Sigmoid colon (tissue), 7 donors: Measurements from ENCODE around the gene CABLES1. TPM values are rescaled to one million over a fixed set of nuclear protein-coding genes. Genes with fewer than 3 reads are reported as not detected.
"Not testable (repeated sequence)": the region's sequence is repeated elsewhere in the genome, so short reads cannot be mapped to it uniquely, and the experiment has no call there.

Experiments
- DNase-seq: peaks from one replicate; pipeline ENCODE4 v3.0.0-alpha.2; 2019
- H3K27ac ChIP-seq, 4 donors: fragments of 200-600 bp; sonication (generic); one replicate each; pipeline ENCODE4 v1.5.1; 2016 to 2019; ENCODE audit warnings: mild to moderate bottlenecking in 1 of 4
- H3K27me3 ChIP-seq, 3 donors: fragments of 200-600 bp; sonication (generic); one replicate each; pipeline ENCODE4 v1.5.1; 2019; ENCODE audit warnings: mild to moderate bottlenecking in 1 of 3
- H3K36me3 ChIP-seq, 4 donors: fragments of 200-600 bp; sonication (generic); one replicate each; pipeline ENCODE4 v1.5.1; 2016 to 2019
- H3K4me1 ChIP-seq, 4 donors: fragments of 200-600 bp; sonication (generic); one replicate each; pipeline ENCODE4 v1.5.1; 2017 to 2019
- H3K4me3 ChIP-seq, 4 donors: fragments of 200-600 bp; sonication (generic); one replicate each; pipeline ENCODE4 v1.5.1; 2017 to 2019; ENCODE audit warnings: mild to moderate bottlenecking in 2 of 4, moderate library complexity in 1 of 4
- H3K9me3 ChIP-seq, 4 donors: fragments of 200-600 bp in 3 of 4; sonication (generic) in 3 of 4; one replicate each; pipeline versions ENCODE4 v1.5.1 to v1.6.1; 2013 to 2019
- EP300 ChIP-seq, 4 donors: sonication (generic); formaldehyde crosslinking; IDR thresholded peaks; one replicate each; pipeline ENCODE4 v1.6.1; 2017; ENCODE audit warnings: antibody characterized with exemption in 4 of 4
- POLR2A ChIP-seq, 2 donors: fragments of 450-650 bp; IDR thresholded peaks; one replicate each; pipeline ENCODE4 v1.6.1; 2016; ENCODE audit warnings: antibody characterized with exemption in 2 of 2, mild to moderate bottlenecking in 2 of 2, moderate library complexity in 2 of 2
- POLR2AphosphoS5 ChIP-seq, 4 donors: sonication (generic); formaldehyde crosslinking; IDR thresholded peaks; one replicate each; pipeline ENCODE4 v1.6.1; 2017; ENCODE audit warnings: antibody characterized with exemption in 4 of 4
- WGBS, 2 donors: extraction: QIAGEN DNeasy Blood & Tissue Kit; methylation state at CpG; one replicate each; pipeline ENCODE4 v1.1.7; 2013; 5-methylcytosine and 5-hydroxymethylcytosine counted together
- intact Hi-C: fragments of 100-400 bp; cut with DNase I; formaldehyde crosslinking; loops from one replicate; pipeline ENCODE4 v1.15.1; 2023
- polyA plus RNA-seq, 3 donors: library from polyadenylated mRNA; stranded (reverse); fragments of 200-250 nt; gene quantifications; one replicate each; pipeline ENCODE4 v1.2.3, GENCODE V29; 2013
- total RNA-seq, 4 donors: library from RNA; depleted of rRNA; stranded (reverse); fragments of >200 nt; gene quantifications; one replicate each; pipeline ENCODE4 v1.1.0, GENCODE V29; 2016
- TF ChIP-seq, protein P1 (sequence below), 4 experiments: fragments of 450-650 bp in 3 of 4; fragments of 200-600 bp in 1 of 4; IDR thresholded peaks; one replicate each; pipeline ENCODE4 v1.5.1; 2016 to 2019; ENCODE audit warnings: antibody characterized with exemption in 4 of 4, mild to moderate bottlenecking in 3 of 4, moderate library complexity in 2 of 4
- donor health status: healthy with polysubstance abuse.
- donor health status: Bipolar disorder and iron deficiency.
- donor health status: healthy.

Gene CABLES1
- total and polyA plus RNA-seq, 7 donors: 1.9 to 7.2 (median 3.9) TPM

DNA sequence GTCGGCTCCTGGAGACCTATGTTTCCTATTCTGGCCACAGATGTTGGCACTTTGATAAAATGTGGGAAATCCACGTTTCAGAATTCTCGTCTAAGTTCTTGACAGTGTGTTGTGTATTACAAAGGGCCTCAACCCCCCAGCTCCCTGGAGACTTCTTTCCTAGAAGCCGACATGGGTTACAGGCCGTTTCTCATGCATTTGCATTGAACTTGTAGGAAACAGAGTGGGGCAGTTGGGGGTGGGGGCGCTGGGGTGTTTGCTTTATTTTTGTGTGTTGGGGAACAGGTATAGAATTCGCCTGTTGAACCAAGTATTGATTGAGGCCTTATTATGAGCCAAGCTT, 104.0 kb downstream of the CABLES1 start:
- Histone ChIP-seq H3K9me3 (no peaks in the 10 kb centered on the region), H3K27me3 (no peaks in the 10 kb centered on the region), H3K4me3 (no peak overlapping the region), H3K4me1 (peaks cover 0 to 21% (median 20%) of the 10 kb centered on the region in 4 donors), H3K27ac (no peak overlapping the region), H3K36me3 (no peaks in the 10 kb centered on the region)
- intact Hi-C loops: no loop called here
- no peak for DNase-seq
- 84 to 85% methylated on average over 7 of the region's 7 CpGs for WGBS, 2 donors
- TF ChIP-seq, protein P1, sequence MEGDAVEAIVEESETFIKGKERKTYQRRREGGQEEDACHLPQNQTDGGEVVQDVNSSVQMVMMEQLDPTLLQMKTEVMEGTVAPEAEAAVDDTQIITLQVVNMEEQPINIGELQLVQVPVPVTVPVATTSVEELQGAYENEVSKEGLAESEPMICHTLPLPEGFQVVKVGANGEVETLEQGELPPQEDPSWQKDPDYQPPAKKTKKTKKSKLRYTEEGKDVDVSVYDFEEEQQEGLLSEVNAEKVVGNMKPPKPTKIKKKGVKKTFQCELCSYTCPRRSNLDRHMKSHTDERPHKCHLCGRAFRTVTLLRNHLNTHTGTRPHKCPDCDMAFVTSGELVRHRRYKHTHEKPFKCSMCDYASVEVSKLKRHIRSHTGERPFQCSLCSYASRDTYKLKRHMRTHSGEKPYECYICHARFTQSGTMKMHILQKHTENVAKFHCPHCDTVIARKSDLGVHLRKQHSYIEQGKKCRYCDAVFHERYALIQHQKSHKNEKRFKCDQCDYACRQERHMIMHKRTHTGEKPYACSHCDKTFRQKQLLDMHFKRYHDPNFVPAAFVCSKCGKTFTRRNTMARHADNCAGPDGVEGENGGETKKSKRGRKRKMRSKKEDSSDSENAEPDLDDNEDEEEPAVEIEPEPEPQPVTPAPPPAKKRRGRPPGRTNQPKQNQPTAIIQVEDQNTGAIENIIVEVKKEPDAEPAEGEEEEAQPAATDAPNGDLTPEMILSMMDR (IDR thresholded peaks at IDR 0.05): no peak
- TF ChIP-seq POLR2AphosphoS5 (IDR thresholded peaks at IDR 0.05): no peak
- TF ChIP-seq POLR2A (IDR thresholded peaks at IDR 0.05): no peak
- no peak for TF ChIP-seq EP300 (IDR thresholded peaks at IDR 0.05)

DNA sequence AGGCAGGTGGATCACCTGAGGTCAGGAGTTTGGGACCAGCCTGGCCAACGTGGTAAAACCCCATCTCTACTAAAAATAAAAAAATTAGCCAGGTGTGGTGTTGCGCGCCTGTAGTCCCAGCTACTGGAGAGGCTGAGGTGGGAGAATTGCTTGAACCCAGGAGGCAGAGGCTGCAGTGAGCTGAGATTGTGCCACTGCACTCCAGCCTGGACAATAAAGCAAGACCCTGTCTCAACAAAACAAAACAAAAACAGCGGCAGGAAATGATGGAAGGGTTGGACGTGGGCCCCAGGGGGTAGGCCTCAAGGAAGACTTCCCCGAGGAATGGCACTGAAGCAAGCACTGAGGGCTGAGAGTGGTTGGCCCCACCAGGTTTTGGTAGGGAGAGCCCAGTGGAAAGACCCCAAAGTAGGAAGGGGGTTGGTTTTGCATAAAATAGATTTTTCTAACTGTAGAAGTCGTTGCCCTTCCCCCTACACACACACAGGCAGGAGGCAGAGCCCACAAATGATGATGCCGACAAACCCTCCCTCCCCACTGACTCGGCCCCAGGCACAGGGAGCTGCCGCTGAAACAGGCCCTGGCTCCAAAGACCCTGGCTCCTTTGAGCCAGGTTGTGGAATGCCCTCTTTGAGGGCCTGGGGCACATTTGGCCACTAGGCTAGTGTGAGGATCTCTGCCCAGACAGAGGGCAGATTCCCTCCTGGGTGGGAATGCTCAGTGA, 104.8 kb downstream of the CABLES1 start:
- no peaks in the 10 kb centered on the region for H3K9me3 ChIP-seq
- intact Hi-C loops: no loop called here
- H3K4me1 ChIP-seq: peaks cover 0 to 21% (median 20%) of the 10 kb centered on the region in 4 donors
- TF ChIP-seq POLR2AphosphoS5 (IDR thresholded peaks at IDR 0.05) (no peak), EP300 (IDR thresholded peaks at IDR 0.05) (no peak), POLR2A (IDR thresholded peaks at IDR 0.05) (no peak)
- TF ChIP-seq, protein P1 (IDR thresholded peaks at IDR 0.05): no peak
- no peaks in the 10 kb centered on the region for H3K36me3 ChIP-seq
- no peak for DNase-seq
- no peak overlapping the region for H3K27ac ChIP-seq
- no peaks in the 10 kb centered on the region for H3K27me3 ChIP-seq
- 92 to 96% methylated on average over 10 of the region's 10 CpGs for WGBS, 2 donors
- H3K4me3 ChIP-seq: no peak overlapping the region

DNA sequence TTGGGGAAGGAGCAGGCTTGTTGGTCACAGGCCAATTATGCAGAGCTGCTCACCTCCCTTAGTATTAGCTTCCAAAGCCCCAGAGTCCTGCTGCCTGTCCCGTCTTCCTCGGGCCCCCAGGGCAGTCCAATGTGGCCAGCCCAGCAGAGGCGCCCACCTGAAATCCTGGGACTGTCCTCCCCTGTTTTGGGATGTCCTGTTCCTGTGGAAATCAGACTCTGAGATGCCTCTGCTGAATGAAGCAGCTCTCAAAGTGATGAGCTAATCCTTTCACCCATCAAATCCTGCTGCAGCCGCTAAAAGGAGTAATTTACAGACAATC, 105.3 kb downstream of the CABLES1 start:
- TF ChIP-seq POLR2AphosphoS5 (IDR thresholded peaks at IDR 0.05): no peak
- TF ChIP-seq POLR2A (IDR thresholded peaks at IDR 0.05): no peak
- TF ChIP-seq, protein P1 (IDR thresholded peaks at IDR 0.05): no peak
- no peak for TF ChIP-seq EP300 (IDR thresholded peaks at IDR 0.05)
- Histone ChIP-seq H3K4me1 (peaks cover 0 to 21% (median 20%) of the 10 kb centered on the region in 4 donors), H3K36me3 (no peaks in the 10 kb centered on the region), H3K4me3 (no peak overlapping the region), H3K27me3 (no peaks in the 10 kb centered on the region), H3K27ac (no peak overlapping the region), H3K9me3 (no peaks in the 10 kb centered on the region)
- DNase-seq: no peak
- intact Hi-C loops: no loop called here
- 94% methylated on average over 4 of the region's 4 CpGs for WGBS, 2 donors

- 58 to 68% methylated on average over 11 of the region's 11 CpGs for WGBS, 2 donors
Observed at GRCh38 chr18:23241833-23242496, 106.7 kb downstream of the CABLES1 start.

GRCh38 chr18:23243178-23243577, 107.9 kb downstream of the CABLES1 start:
- Histone ChIP-seq H3K36me3 (no peaks in the 10 kb centered on the region), H3K4me1 (peaks cover 0 to 7% (median 7%) of the 10 kb centered on the region in 4 donors), H3K4me3 (no peak overlapping the region), H3K27me3 (no peaks in the 10 kb centered on the region), H3K27ac (no peak overlapping the region), H3K9me3 (no peaks in the 10 kb centered on the region)
- no peak for TF ChIP-seq POLR2A (IDR thresholded peaks at IDR 0.05)
- TF ChIP-seq, protein P1 (IDR thresholded peaks at IDR 0.05): no peak
- no peak for TF ChIP-seq EP300 (IDR thresholded peaks at IDR 0.05)
- no peak for TF ChIP-seq POLR2AphosphoS5 (IDR thresholded peaks at IDR 0.05)
- intact Hi-C loops: no loop called here
- WGBS, 2 donors: 67 to 92% methylated on average over 3 of the region's 3 CpGs
- no peak for DNase-seq

More at GRCh38 chr18:23241833-23242496, 106.7 kb downstream of the CABLES1 start:
- H3K27ac ChIP-seq, DNase-seq, intact Hi-C loops, H3K9me3 ChIP-seq, H3K4me3 ChIP-seq, H3K27me3 ChIP-seq, H3K36me3 ChIP-seq: not testable (repeated sequence)
- peaks cover 0 to 19% (median 18%) of the 10 kb centered on the region in 4 donors for H3K4me1 ChIP-seq
